HG02678 (cell line): ENCODE results near the gene PCED1B.
"Not testable (repeated sequence)": the region's sequence is repeated elsewhere in the genome, so short reads cannot be mapped to it uniquely, and the experiment has no call there.

ENCODE experiments used
- ATAC-seq: cut with Tn5 transposase; IDR thresholded peaks from one replicate; pipeline ENCODE4 v1.9.1; 2021; ENCODE audit warnings: mild to moderate bottlenecking, moderate library complexity; ENCODE audit not compliant: unreplicated experiment

PCED1B gene

DNA sequence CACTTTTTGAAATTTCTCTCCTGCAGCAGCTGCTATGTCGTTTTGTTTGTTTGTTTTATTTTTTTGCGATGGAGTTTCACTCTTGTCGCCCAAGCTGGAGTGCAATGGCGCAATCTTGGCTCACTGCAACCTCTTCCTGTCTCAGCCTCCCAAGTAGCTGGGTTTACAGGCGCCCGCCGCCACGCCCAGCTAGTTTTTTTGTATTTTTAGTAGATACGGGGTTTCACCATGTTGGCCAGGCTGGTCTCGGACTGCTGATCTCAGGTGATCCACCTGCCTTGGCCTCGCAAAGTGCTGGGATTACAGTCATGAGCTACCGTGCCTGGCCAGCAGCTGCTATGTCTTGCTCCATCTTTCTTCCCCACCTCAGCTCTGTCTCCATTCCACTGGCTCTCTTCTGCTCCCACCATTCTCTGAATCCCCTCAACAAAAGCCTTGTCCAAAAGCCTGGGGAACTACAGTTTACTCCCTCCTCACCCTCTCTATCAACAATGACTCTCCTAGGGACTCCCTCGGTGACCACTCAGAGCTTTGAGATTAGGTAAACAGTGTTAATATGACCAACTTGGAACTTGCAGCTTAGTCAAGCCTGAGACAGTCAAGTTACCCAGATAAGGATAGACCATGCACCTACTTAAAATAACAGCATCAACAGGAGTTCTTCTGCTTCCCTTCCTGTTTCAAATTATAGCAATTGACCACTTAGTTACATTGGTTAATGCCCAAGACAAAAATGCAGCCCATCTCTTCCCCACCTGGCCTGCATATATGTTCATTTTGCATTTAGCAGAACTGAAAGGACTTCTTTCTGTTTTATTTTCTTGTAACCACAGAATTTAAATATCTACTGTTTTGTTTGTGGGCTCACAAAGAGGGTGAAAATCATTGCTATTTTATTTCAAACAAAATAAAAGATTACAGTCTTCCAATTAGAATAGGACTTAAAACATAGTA, 189.4 kb downstream of the PCED1B start:
- peak; percentile 84 for ATAC-seq

GRCh38 chr12:47269916-47270315, 190.5 kb downstream of the PCED1B start:
- no peak for ATAC-seq

DNA sequence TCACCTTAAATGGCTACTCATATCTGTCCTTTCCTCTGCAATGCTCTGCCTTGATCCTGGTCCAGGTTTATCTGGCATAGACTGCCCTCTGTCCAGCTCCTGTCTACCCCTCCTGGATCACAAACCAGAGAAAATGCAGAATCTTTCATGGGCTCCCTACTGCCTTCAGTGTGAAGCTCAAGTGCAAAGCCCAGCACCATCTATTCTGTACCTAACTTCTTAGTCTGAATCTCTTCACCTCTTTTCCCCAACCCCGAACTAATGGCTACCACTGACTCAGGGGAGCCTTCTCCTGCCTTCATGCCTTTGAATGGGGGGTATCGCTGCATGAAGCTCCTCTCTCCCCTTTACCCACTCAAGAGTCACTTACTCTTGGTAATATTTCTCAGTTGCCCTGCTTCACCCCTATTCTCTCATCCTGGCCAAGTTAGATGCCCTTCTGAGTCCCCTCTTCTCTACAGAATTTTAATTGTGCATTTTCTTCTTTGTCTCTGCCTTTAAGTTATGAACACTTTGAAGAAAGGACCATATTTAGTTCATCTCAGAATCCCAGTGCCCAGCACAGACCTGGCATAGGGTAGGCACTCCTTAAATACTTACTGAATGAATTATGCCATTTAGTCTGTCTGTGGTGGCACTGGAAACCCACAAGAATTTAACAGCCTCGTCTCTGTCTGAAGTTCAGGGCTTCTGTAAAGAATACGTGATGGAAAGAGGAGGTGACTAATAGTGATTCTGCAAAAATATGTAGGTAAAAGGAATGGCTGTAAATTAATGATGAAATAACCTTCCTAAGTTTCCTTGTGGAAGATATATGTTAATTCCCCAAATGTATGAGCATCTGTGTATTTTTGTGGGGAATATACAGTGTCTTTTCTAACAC, 191.6 kb downstream of the PCED1B start:
- no peak for ATAC-seq

DNA sequence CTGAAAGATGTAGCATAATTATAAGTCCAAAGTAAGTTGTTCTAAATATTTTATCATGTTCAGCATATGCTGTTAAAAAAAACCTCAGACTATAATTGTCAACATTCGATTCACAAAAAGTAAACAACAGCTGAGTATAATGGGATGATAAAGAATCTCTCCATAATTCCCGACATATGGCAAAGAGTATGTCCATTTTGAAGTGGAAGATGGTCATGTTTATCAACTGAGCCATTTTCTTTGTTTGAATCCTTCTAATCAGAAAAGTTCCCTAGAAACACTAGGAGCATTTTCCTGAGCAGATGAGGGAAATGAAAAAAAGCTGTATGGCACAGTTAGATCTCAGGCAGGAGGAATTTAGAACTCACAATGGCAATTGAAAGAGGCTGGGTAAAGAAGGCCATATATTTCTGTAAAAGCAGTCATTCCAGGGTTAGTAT, 192.4 kb downstream of the PCED1B start:
- no peak for ATAC-seq

DNA sequence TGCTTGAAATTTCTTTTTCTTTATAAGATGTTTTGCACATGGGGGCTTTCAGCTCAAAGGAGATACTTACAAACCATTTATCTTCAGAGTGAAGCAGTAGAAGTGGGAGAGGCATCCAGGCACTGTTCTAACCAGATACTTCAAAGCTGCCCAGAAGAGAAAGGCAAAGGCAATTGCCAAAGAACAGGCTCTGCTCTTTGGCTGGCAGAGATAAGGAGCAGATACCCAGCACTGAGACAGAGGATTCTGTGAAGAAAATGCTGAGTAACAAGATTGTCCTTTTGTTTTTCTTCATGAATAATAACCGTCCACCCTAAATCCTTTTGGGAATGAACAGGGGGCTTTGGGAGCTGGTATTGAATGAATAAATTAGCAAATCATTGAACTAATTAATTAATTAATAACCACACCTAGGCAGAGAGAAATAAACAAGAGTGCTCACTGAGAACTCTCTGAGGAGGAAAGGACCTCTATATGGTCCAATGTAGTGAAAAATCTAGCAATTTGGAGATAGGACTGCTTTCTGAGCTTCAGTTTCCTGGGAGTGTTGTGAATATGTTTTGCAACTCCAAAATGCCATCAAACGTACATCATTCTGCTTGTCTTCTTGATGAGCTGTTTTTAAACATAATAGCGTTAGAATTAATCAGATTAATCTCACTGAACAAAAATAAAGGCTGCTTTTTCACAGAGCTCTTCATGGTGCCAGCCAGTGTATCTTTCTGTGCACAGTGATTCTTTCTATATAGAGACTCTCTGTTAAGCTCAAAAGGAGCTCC, 193.2 kb downstream of the PCED1B start:
- ATAC-seq = no peak

GRCh38 chr12:47273191-47273626, 193.8 kb downstream of the PCED1B start:
- ATAC-seq = no peak

DNA sequence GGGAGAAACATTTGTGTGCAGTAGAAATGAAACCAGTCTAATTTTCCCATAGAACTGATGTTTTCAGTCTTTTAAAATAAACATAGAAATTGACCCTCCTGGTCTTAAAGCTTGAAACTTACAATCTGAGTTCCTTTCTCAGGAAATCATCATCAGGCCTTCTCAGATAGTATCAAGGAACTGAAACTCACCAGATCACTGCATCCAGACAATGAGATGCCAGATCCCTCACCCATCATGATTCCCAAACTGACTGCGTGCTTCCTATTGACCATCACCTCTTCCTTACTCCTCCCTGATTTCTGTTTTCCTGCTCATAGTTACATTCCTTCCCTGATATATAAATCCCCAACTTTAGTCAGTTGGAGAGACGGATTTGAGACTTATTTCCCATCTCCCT, 195.3 kb downstream of the PCED1B start:
- no peak for ATAC-seq

GRCh38 chr12:47276253-47276620, 196.8 kb downstream of the PCED1B start:
- no peak for ATAC-seq

GRCh38 chr12:47276621-47277309, 197.3 kb downstream of the PCED1B start:
- ATAC-seq = peak; percentile 96

DNA sequence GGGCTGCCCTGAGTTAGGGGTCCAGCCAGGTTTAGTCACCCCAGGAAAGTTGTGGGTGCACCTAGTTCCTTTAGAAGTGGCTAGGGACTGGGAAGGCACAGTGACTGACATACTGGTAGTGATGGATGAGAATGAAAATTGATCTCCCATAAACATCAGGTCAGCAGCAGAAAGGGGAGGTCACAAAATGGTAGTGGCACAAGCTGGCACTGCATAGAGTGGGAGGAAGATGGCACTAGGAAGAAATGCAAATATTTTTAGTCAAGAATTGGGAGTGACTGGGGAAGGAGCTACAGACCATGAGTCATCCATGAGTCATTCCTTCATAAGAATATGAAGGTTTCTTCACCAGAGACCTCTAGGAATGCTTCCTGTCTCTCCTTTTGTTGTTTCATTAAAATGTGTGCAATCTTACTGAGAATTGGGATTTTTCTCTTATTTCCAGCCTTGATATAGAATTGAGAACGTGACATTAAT, 198.6 kb downstream of the PCED1B start:
- ATAC-seq = no peak

DNA sequence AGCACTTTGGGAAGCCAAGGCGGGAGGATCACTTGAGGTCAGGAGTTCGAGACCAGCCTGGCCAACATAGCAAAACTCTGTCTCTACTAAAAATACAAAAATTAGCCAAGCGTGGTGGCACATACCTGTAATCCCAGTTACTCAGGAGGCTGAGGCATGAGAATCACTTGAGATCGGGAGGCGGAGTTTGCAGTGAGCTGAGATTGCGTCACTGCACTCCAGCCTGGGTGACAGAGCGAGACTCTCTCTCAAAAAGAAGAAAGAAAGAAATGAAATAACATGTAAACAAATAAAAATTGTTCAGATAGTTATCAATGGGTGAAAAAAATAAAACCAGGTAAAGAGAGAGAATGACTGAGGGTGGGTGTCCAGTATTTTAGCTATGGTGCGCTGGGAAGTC, 200.3 kb downstream of the PCED1B start:
- ATAC-seq = not testable (repeated sequence)

DNA sequence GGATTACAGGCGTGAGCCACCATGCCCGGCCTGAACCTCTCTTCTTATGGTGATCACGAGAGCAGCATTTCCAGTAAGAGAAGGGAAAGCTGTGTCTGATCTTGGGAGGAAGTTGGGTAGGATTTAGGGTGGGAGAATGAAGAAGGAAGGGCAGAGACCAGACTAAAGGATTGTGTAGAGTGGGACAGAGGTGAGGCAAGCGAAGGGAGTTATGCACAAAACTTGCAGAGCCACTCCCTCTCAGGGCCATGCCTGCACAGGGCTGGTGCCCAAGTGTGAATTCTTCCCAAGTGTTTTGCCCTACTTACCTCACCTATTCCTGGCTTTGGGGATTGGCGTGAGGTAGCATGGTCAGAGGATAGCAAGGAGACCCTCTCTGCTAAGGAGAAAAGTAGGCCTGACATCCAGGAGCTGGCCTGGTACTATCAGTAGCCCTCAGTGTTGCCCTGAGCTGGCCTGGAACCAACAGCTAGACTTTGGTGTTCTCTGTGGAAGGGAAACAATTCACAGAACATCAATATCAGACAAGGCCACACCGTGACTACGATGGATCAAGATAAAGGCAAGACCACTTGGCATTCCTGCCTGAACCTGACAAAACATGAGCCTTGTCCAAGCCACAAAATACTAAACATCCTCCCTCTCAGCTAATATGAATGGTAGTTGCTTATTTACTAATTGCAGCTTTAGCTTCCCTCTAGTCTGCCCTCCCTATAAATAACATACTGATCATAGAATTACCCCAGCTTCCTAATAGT, 201.3 kb downstream of the PCED1B start:
- no peak for ATAC-seq

DNA sequence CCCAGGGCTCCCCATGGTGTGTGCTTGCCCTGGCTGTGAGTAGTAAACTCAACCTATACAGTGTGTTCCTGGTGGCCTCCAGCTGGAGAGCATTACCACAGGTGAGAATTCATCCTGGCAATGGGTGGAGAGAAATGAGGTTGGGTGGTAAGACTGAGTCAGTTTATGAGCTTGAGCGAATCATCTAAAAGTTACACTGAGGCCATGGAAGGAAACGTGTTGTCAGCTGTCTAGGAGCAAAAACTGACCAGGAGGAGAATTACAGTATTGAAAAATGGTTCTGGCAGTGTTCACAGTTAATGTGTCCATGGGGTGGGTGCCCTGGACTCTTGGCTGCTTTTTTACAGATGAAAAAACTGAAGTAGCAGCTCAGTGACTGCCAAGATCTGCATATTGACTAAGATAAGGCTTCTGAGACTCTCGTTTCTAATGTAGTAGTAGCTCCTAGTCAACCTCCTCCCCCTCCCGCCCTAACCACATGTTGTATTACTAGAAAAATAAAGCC, 202.3 kb downstream of the PCED1B start:
- no peak for ATAC-seq

- no peak for ATAC-seq
Measured at GRCh38 chr12:47282206-47282605, 202.8 kb downstream of the PCED1B start.
